Measurements from ENCODE around the gene TMEM229B.

Gene TMEM229B

GRCh38 chr14:67514650-67515385, 26.3 kb upstream of the TMEM229B start:
- DNase-seq, result peak; percentile 31 to 60

GRCh38 chr14:67514203-67514607, 25.7 kb upstream of the TMEM229B start:
- no peak for DNase-seq

- DNase-seq, result no peak
Measured at GRCh38 chr14:67513631-67514108, 25.1 kb upstream of the TMEM229B start.

- DNase-seq, result peak; percentile 31 to 57
Measured at GRCh38 chr14:67512463-67513310, 24.2 kb upstream of the TMEM229B start.

GRCh38 chr14:67510836-67511235, 22.3 kb upstream of the TMEM229B start:
- no peak for DNase-seq

GRCh38 chr14:67510121-67510520, 21.6 kb upstream of the TMEM229B start:
- no peak for DNase-seq

GRCh38 chr14:67508956-67509355, 20.4 kb upstream of the TMEM229B start:
- peak; percentile 57 to 83 for DNase-seq

- no peak for DNase-seq
Measured at GRCh38 chr14:67505254-67505653, 16.7 kb upstream of the TMEM229B start.

GRCh38 chr14:67503331-67503730, 14.8 kb upstream of the TMEM229B start:
- no peak for DNase-seq

- DNase-seq, result no peak
Measured at GRCh38 chr14:67502867-67503266, 14.3 kb upstream of the TMEM229B start.

GRCh38 chr14:67501670-67502069, 13.1 kb upstream of the TMEM229B start:
- no peak for DNase-seq

GRCh38 chr14:67500981-67501380, 12.5 kb upstream of the TMEM229B start:
- DNase-seq, result no peak

- DNase-seq, result no peak
Measured at GRCh38 chr14:67497716-67498115, 9.2 kb upstream of the TMEM229B start.

GRCh38 chr14:67497216-67497615, 8.7 kb upstream of the TMEM229B start:
- no peak for DNase-seq

GRCh38 chr14:67495827-67496226, 7.3 kb upstream of the TMEM229B start:
- DNase-seq, result no peak

GRCh38 chr14:67493092-67493717, 4.7 kb upstream of the TMEM229B start:
- no peak for DNase-seq

GRCh38 chr14:67492538-67492937, 4.0 kb upstream of the TMEM229B start:
- DNase-seq, result no peak

- DNase-seq, result no peak
Measured at GRCh38 chr14:67491741-67492507, 3.4 kb upstream of the TMEM229B start.

- DNase-seq, result no peak
Measured at GRCh38 chr14:67491285-67491684, 2.8 kb upstream of the TMEM229B start.

GRCh38 chr14:67490196-67490595, 1.7 kb upstream of the TMEM229B start:
- DNase-seq, result peak; percentile 56 to 69

GRCh38 chr14:67487332-67487731, 1.2 kb downstream of the TMEM229B start:
- DNase-seq, result no peak

GRCh38 chr14:67486890-67487289, 1.6 kb downstream of the TMEM229B start:
- DNase-seq, result no peak
